ENCODE measurements around the gene EIF5. TPM values are rescaled to one million over a fixed set of nuclear protein-coding genes. Genes with fewer than 3 reads are reported as not detected.

Gene EIF5
- total and polyA plus RNA-seq, 2 donors (not counting 3 experiments of a cell fraction or from before 2014, with no cell fraction given) = 175 to 313 TPM

- FAIRE-seq = no peak
- POLR2A ChIA-PET = no interaction called here
- CTCF ChIA-PET = interaction anchor here (0.7 to 2.1 kb wide), 5 partner anchors 12 to 180 kb away, joined by 3 to 7 read pairs (median 3); no protein-coding TSS in a partner anchor
Measured at GRCh38 chr14:103284574-103285467, 49.2 kb upstream of the EIF5 start.

More at GRCh38 chr14:103284574-103285467, 49.2 kb upstream of the EIF5 start:
- Histone ChIP-seq H3K79me2 (ENCODE audit: control insufficient read depth, insufficient read depth, low read length) (no peaks in the 10 kb centered on the region), H4K20me1 (replicated peaks; ENCODE audit: control insufficient read depth, extremely low read depth, insufficient read depth, low read length) (no peaks in the 10 kb centered on the region), H3K27me3 (ENCODE audit: control insufficient read depth in 2 of 2, insufficient read depth in 2 of 2, low read length in 2 of 2) (peaks cover 24 to 27% of the 10 kb centered on the region in 2 experiments), H3K9me1 (replicated peaks; ENCODE audit: control insufficient read depth, extremely low read depth, insufficient read depth, low read length) (no peaks in the 10 kb centered on the region), H3K4me1 (ENCODE audit: control insufficient read depth, extremely low read depth, insufficient read depth, low read length) (no peaks in the 10 kb centered on the region), H3K36me3 (ENCODE audit: control insufficient read depth in 2 of 2, extremely low read depth in 1 of 2, insufficient read depth in 2 of 2, low read length in 2 of 2) (no peaks in the 10 kb centered on the region), H3K9ac (replicated peaks; ENCODE audit: extremely low read depth, insufficient read depth, low read length) (no peak overlapping the region), H3K4me3 (replicated peaks in 1 of 3; ENCODE audit: insufficient read depth in 1 of 3, low read depth in 1 of 3, low read length in 3 of 3) (no peak overlapping the region), H3K27ac (ENCODE audit: insufficient read depth, low read depth, low read length) (no peak overlapping the region), H3K4me2 (ENCODE audit: insufficient read depth, low read length) (no peak overlapping the region), H3K9me3 (replicated peaks; ENCODE audit: control insufficient read depth, insufficient read depth, low read length) (no peaks in the 10 kb centered on the region), H2AFZ (ENCODE audit: low read depth, low read length) (no peak overlapping the region)
- no peak for DNase-seq (ENCODE audit: low read depth, low spot score)
- dilution Hi-C loops (cut with MboI; ENCODE audit: extremely low pct_ligation_motif_present, low sequenced_read_pairs) = no loop called here
- BruUV-seq (replicated peaks) = no TSS peak
- TF ChIP-seq JUN (IDR thresholded peaks at IDR 0.05; ENCODE audit: borderline replicate concordance, insufficient read depth, insufficient read length, low read depth) (no peak), FOS (IDR thresholded peaks at IDR 0.05; ENCODE audit: borderline replicate concordance, insufficient read depth, low read length) (no peak)
- TF ChIP-seq, protein P1, sequence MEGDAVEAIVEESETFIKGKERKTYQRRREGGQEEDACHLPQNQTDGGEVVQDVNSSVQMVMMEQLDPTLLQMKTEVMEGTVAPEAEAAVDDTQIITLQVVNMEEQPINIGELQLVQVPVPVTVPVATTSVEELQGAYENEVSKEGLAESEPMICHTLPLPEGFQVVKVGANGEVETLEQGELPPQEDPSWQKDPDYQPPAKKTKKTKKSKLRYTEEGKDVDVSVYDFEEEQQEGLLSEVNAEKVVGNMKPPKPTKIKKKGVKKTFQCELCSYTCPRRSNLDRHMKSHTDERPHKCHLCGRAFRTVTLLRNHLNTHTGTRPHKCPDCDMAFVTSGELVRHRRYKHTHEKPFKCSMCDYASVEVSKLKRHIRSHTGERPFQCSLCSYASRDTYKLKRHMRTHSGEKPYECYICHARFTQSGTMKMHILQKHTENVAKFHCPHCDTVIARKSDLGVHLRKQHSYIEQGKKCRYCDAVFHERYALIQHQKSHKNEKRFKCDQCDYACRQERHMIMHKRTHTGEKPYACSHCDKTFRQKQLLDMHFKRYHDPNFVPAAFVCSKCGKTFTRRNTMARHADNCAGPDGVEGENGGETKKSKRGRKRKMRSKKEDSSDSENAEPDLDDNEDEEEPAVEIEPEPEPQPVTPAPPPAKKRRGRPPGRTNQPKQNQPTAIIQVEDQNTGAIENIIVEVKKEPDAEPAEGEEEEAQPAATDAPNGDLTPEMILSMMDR (IDR thresholded peaks at IDR 0.05; ENCODE audit: extremely low read depth in 1 of 2, insufficient read depth in 1 of 2, low read depth in 1 of 2, low read length in 2 of 2) = no peak
- intact Hi-C loops (cut with micrococcal nuclease) = no loop called here

Measured in endothelial cell of umbilical vein (primary cell).